GM03348 (cell line): ENCODE data around the gene CAMK4.
"Not testable (repeated sequence)": the region's sequence is repeated elsewhere in the genome, so short reads cannot be mapped to it uniquely, and the experiment has no call there.

Experiments used
- DNase-seq: peaks from one replicate; pipeline ENCODE4 v3.0.0; 2012; ENCODE audit warnings: low spot score

Gene CAMK4

GRCh38 chr5:111385051-111385450 lies 160.9 kb downstream of the CAMK4 start:
- DNase-seq: no peak

GRCh38 chr5:111385970-111386831 lies 162.0 kb downstream of the CAMK4 start:
- no peak for DNase-seq

- no peak for DNase-seq
These were observed 162.6 kb downstream of the CAMK4 start for GRCh38 chr5:111386832-111387162.

- DNase-seq: no peak
These were observed 163.2 kb downstream of the CAMK4 start for GRCh38 chr5:111387361-111387760.

- DNase-seq: peak; percentile 58
These were observed 165.4 kb downstream of the CAMK4 start for GRCh38 chr5:111389390-111390082.

GRCh38 chr5:111392181-111392580 lies 168.0 kb downstream of the CAMK4 start:
- no peak for DNase-seq

GRCh38 chr5:111394586-111394985 lies 170.4 kb downstream of the CAMK4 start:
- peak; percentile 71 for DNase-seq

- no peak for DNase-seq
These were observed 173.8 kb downstream of the CAMK4 start for GRCh38 chr5:111398013-111398412.

GRCh38 chr5:111399113-111399512 lies 174.9 kb downstream of the CAMK4 start:
- no peak for DNase-seq

- DNase-seq: no peak
These were observed 177.7 kb downstream of the CAMK4 start for GRCh38 chr5:111401906-111402305.

GRCh38 chr5:111404270-111404769 lies 180.1 kb downstream of the CAMK4 start:
- DNase-seq: no peak

- DNase-seq: no peak
These were observed 183.4 kb downstream of the CAMK4 start for GRCh38 chr5:111407562-111407961.

GRCh38 chr5:111408817-111409216 lies 184.6 kb downstream of the CAMK4 start:
- no peak for DNase-seq

GRCh38 chr5:111409266-111409665 lies 185.1 kb downstream of the CAMK4 start:
- not testable (repeated sequence) for DNase-seq

GRCh38 chr5:111410067-111410466 lies 185.9 kb downstream of the CAMK4 start:
- not testable (repeated sequence) for DNase-seq

- peak; percentile 7 for DNase-seq
These were observed 187.1 kb downstream of the CAMK4 start for GRCh38 chr5:111411301-111411700.

GRCh38 chr5:111412593-111412992 lies 188.4 kb downstream of the CAMK4 start:
- no peak for DNase-seq

GRCh38 chr5:111415053-111415452 lies 190.9 kb downstream of the CAMK4 start:
- DNase-seq: no peak

- no peak for DNase-seq
These were observed 198.1 kb downstream of the CAMK4 start for GRCh38 chr5:111422245-111422644.

- no peak for DNase-seq
These were observed 198.8 kb downstream of the CAMK4 start for GRCh38 chr5:111422747-111423720.

- no peak for DNase-seq
These were observed 201.0 kb downstream of the CAMK4 start for GRCh38 chr5:111425205-111425604.

GRCh38 chr5:111427762-111428161 lies 203.6 kb downstream of the CAMK4 start:
- no peak for DNase-seq
